A673 (cell line): ENCODE data around the gene SECISBP2. TPM values are rescaled to one million over a fixed set of nuclear protein-coding genes. Genes with fewer than 3 reads are reported as not detected.

ENCODE experiments used
- BruUV-seq: library from RNA; stranded (reverse); fragments of 400-500 nt; replicated peaks from 2 replicates; lab custom pipeline; 2021; lab: Mats Ljungman, UMichigan
- CTCF ChIA-PET: fragments of 300-600 bp; sonication (Branson Sonifier 250); formaldehyde crosslinking; loops from one replicate; lab custom pipeline; 2022; ENCODE audit warnings: antibody characterized with exemption; lab: Charles Lee
- POLR2A ChIA-PET: fragments of 300-600 bp; sonication (Branson Sonifier 250); formaldehyde crosslinking; loops from one replicate; lab custom pipeline; 2022; ENCODE audit warnings: antibody characterized with exemption; ENCODE audit not compliant: low non-redundant PET; lab: Charles Lee
- DNase-seq: peaks from one replicate; pipeline ENCODE4 v3.0.0-alpha.2; 2015; ENCODE audit warnings: low spot score
- H3K27ac ChIP-seq: fragments of 200-600 bp; sonication (generic); 2 replicates; pipeline ENCODE4 v1.5.1; 2016; ENCODE audit warnings: mixed run types, low read depth, mild to moderate bottlenecking, mixed read lengths, antibody characterized with exemption, low read length; ENCODE audit not compliant: poor library complexity, severe bottlenecking
- H3K27me3 ChIP-seq: fragments of 200-600 bp; sonication (generic); replicated peaks from 2 replicates; pipeline ENCODE4 v1.6.1; 2017; ENCODE audit warnings: mixed run types, low read depth, mild to moderate bottlenecking, mixed read lengths, antibody characterized with exemption, low read length; ENCODE audit not compliant: insufficient read depth, poor library complexity
- H3K36me3 ChIP-seq: fragments of 200-600 bp; sonication (generic); 2 replicates; pipeline ENCODE4 v1.6.1; 2016; ENCODE audit warnings: mixed run types, mild to moderate bottlenecking, mixed read lengths, antibody characterized with exemption, low read length; ENCODE audit not compliant: insufficient read depth, poor library complexity, severe bottlenecking
- H3K4me1 ChIP-seq: fragments of 200-600 bp; sonication (generic); 2 replicates; pipeline ENCODE4 v1.6.1; 2017; ENCODE audit warnings: mixed run types, mild to moderate bottlenecking, mixed read lengths, antibody characterized with exemption, low read length; ENCODE audit not compliant: insufficient read depth, poor library complexity, severe bottlenecking
- H3K4me3 ChIP-seq: fragments of 200-600 bp; sonication (generic); 2 replicates; pipeline ENCODE4 v1.5.1; 2016; ENCODE audit warnings: low read depth, mixed run types, mild to moderate bottlenecking, mixed read lengths, low read length; ENCODE audit not compliant: poor library complexity, severe bottlenecking
- H3K9me3 ChIP-seq: fragments of 200-600 bp; sonication (generic); 2 replicates; pipeline ENCODE4 v1.6.1; 2016; ENCODE audit warnings: mixed run types, low read depth, mild to moderate bottlenecking, mixed read lengths, antibody characterized with exemption, low read length; ENCODE audit not compliant: poor library complexity, severe bottlenecking
- CTCF ChIP-seq: fragments of 300-800, 200-600 bp; sonication (generic); conservative IDR thresholded peaks from 2 replicates; pipeline ENCODE4 v1.5.1; 2017; ENCODE audit warnings: low read depth, mild to moderate bottlenecking, antibody characterized with exemption, low read length, moderate library complexity, mixed read lengths
- EZH2 ChIP-seq: fragments of 200-600 bp; sonication (generic); IDR thresholded peaks from 2 replicates; pipeline ENCODE4 v1.6.1; 2017; ENCODE audit warnings: borderline replicate concordance, low read depth, mild to moderate bottlenecking, mixed read lengths, antibody characterized with exemption, low read length; ENCODE audit not compliant: poor library complexity, severe bottlenecking
- intact Hi-C: fragments of 100-400 bp; cut with micrococcal nuclease; formaldehyde crosslinking; loops from one replicate; pipeline ENCODE4 v1.10.0; 2022; ENCODE audit not compliant: unreplicated experiment
- total RNA-seq: library from RNA; stranded (reverse); gene quantifications from 2 replicates; pipeline ENCODE4 v1.2.3, GENCODE V29; 2021

SECISBP2 gene
- total RNA-seq, 1 experiment from 2014 or later = 44.4 TPM

- no peaks in the 10 kb centered on the region for H3K9me3 ChIP-seq
- peaks cover 17% of the 10 kb centered on the region for H3K36me3 ChIP-seq
- H3K4me3 ChIP-seq = no peak overlapping the region
- POLR2A ChIA-PET = no interaction called here
- H3K27me3 ChIP-seq = no peaks in the 10 kb centered on the region
- DNase-seq = no peak
- intact Hi-C loops = no loop called here
- no TSS peak for BruUV-seq
- TF ChIP-seq CTCF (no peak), EZH2 (no peak)
- H3K4me1 ChIP-seq = no peaks in the 10 kb centered on the region
- CTCF ChIA-PET = no interaction called here
- H3K27ac ChIP-seq = no peak overlapping the region
These were observed 47.2 kb downstream of the SECISBP2 start for GRCh38 chr9:89365532-89365912.

- no peak overlapping the region for H3K4me3 ChIP-seq
- no peaks in the 10 kb centered on the region for H3K4me1 ChIP-seq
- no TSS peak for BruUV-seq
- DNase-seq = no peak
- H3K36me3 ChIP-seq = peaks cover 5% of the 10 kb centered on the region
- no peaks in the 10 kb centered on the region for H3K27me3 ChIP-seq
- intact Hi-C loops = no loop called here
- H3K9me3 ChIP-seq = no peaks in the 10 kb centered on the region
- no peak overlapping the region for H3K27ac ChIP-seq
- ChIA-PET POLR2A (interaction anchor here (0.6 kb wide), 1 partner anchor 1658 kb away, joined by 3 read pairs; no protein-coding TSS in a partner anchor), CTCF (interaction anchor here (0.5 kb wide), 1 partner anchor 155 kb away, joined by 3 read pairs; no protein-coding TSS in a partner anchor)
- TF ChIP-seq CTCF = no peak
- no peak for TF ChIP-seq EZH2
These were observed 48.4 kb downstream of the SECISBP2 start for GRCh38 chr9:89366711-89367110.

GRCh38 chr9:89367281-89367680 lies 49.0 kb downstream of the SECISBP2 start:
- no peaks in the 10 kb centered on the region for H3K4me1 ChIP-seq
- no TSS peak for BruUV-seq
- no peak for DNase-seq
- ChIA-PET POLR2A (interaction anchor here (0.6 kb wide), 1 partner anchor 1658 kb away, joined by 3 read pairs; no protein-coding TSS in a partner anchor), CTCF (interaction anchor here (0.5 kb wide), 1 partner anchor 154 kb away, joined by 3 read pairs; no protein-coding TSS in a partner anchor)
- intact Hi-C loops = no loop called here
- H3K27me3 ChIP-seq = no peaks in the 10 kb centered on the region
- no peak overlapping the region for H3K27ac ChIP-seq
- TF ChIP-seq EZH2 (no peak), CTCF (no peak)
- no peaks in the 10 kb centered on the region for H3K36me3 ChIP-seq
- no peaks in the 10 kb centered on the region for H3K9me3 ChIP-seq
- no peak overlapping the region for H3K4me3 ChIP-seq
